Lung (tissue), 12 donors: ENCODE results near the gene LRP3. TPM values are rescaled to one million over a fixed set of nuclear protein-coding genes. Genes with fewer than 3 reads are reported as not detected.

ENCODE experiments used
- ATAC-seq: fragments of 200-7000 bp; cut with Tn5 transposase; one replicate; pipeline ENCODE4 v1.9.1; 2020; ENCODE audit warnings: moderate number of reproducible peaks; ENCODE audit not compliant: insufficient read depth, low FRiP score
- DNase-seq, 3 donors: peaks; one replicate each; pipeline ENCODE4 v3.0.0-alpha.2; 2013 to 2017
- H3K27ac ChIP-seq, 2 donors: one replicate each; pipeline ENCODE4 v1.5.1; 2013; ENCODE audit warnings: mild to moderate bottlenecking in 2 of 2, moderate library complexity in 2 of 2, control low read depth in 1 of 2, inconsistent platforms in 1 of 2, low read depth in 1 of 2, low read length in 1 of 2
- H3K27me3 ChIP-seq, 3 donors: one replicate each; pipeline ENCODE4 v1.5.1; 2013; ENCODE audit warnings: low read length in 2 of 3; ENCODE audit not compliant: control insufficient read depth in 3 of 3, insufficient read depth in 3 of 3
- H3K36me3 ChIP-seq, 4 donors: one replicate each; pipeline ENCODE4 v1.5.1; 2013; ENCODE audit warnings: low read length in 4 of 4, mild to moderate bottlenecking in 1 of 4, moderate library complexity in 1 of 4; ENCODE audit not compliant: control insufficient read depth in 4 of 4, insufficient read depth in 4 of 4
- H3K4me1 ChIP-seq, 5 donors: one replicate each; pipeline ENCODE4 v1.5.1; 2013; ENCODE audit warnings: low read length in 5 of 5, mild to moderate bottlenecking in 2 of 5, moderate library complexity in 1 of 5; ENCODE audit not compliant: control insufficient read depth in 5 of 5, insufficient read depth in 5 of 5
- H3K4me3 ChIP-seq: one replicate; pipeline ENCODE4 v1.5.1; 2013; ENCODE audit warnings: mild to moderate bottlenecking, control low read depth, moderate library complexity
- H3K9ac ChIP-seq, 2 donors: one replicate each; pipeline ENCODE4 v1.5.1; 2013; ENCODE audit warnings: low read length in 2 of 2, control low read depth in 1 of 2; ENCODE audit not compliant: insufficient read depth in 1 of 2
- H3K9me3 ChIP-seq, 4 donors: one replicate each; pipeline ENCODE4 v1.5.1; 2013; ENCODE audit warnings: low read length in 3 of 4, mild to moderate bottlenecking in 1 of 4, moderate library complexity in 1 of 4; ENCODE audit not compliant: control insufficient read depth in 4 of 4, insufficient read depth in 3 of 4
- CTCF ChIP-seq: IDR thresholded peaks from 2 replicates; pipeline ENCODE4 v1.5.1; 2012; ENCODE audit warnings: mild to moderate bottlenecking; ENCODE audit errors: control extremely low read depth, extremely low read depth
- WGBS, 2 donors: extraction: QIAGEN DNeasy Blood & Tissue Kit; methylation state at CpG; one replicate each; pipeline ENCODE4 v1.1.7; 2013; 5-methylcytosine and 5-hydroxymethylcytosine counted together
- polyA plus RNA-seq, 2 donors: library from polyadenylated mRNA; stranded (reverse); fragments of 200-250 nt; gene quantifications; one replicate each; pipeline ENCODE4 v1.2.1, GENCODE V29; 2013
- total RNA-seq, 2 donors: library from RNA; depleted of rRNA in 1 of 2; stranded (reverse); fragments of >200 nt in 1 of 2; gene quantifications; one replicate each; pipeline ENCODE4 v1.2.1, GENCODE V29; 2014 to 2021
- donor health status: control.
- donor health status: control.
- donor health status: Bipolar disorder and iron deficiency.
- donor health status: healthy.
- donor health status: DM: yes; HTN: yes; CAD: no.

Gene LRP3
- total and polyA plus RNA-seq, 4 donors = 10.6 to 18.2 (median 14.6) TPM

GRCh38 chr19:33210266-33210940 is 16.3 kb downstream of the LRP3 start:
- H3K4me1 ChIP-seq = peaks cover 0 to 8% (median 0%) of the 10 kb centered on the region in 5 donors
- DNase-seq (no peak), ATAC-seq (no peak)
- WGBS, 2 donors = 89 to 91% methylated on average over 20 to 22 of the region's 22 CpGs
- no peak overlapping the region for H3K4me3 ChIP-seq
- no peaks in the 10 kb centered on the region for H3K9me3 ChIP-seq
- TF ChIP-seq CTCF = no peak
- peaks cover 0 to 10% (median under 1%) of the 10 kb centered on the region in 4 donors for H3K36me3 ChIP-seq
- H3K27me3 ChIP-seq = no peaks in the 10 kb centered on the region
- H3K27ac ChIP-seq = no peak overlapping the region
- no peak overlapping the region for H3K9ac ChIP-seq

DNA sequence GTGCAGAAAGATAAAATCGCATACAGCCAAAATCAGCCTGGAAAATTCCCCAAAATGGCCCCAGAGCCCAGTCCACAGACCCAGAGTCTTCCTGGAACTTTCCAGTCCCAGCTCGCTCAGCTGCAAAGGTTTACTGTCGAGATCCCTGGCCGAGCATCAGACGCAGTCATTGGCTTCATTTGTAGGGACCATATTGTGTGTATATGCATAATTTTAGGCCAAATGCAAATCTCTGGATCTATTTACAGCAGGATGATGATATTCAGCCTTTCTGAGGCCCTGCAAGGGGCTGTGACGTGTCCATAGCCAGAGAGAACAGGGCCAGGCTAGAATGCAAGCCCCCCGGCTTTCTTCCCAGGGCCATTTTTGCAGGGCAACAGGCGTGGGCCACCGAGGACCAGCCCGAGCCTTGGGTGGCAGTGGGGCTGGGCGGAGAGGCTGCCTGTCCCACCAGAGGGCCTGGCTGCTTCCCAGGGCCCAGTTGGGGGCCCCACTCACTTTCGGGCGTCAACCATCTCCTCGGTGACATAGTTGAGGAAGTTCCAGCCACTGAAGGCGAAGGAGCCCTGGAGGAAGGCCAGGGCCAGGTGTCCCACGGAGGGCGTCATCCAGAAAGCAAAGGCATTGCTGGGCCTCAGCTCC is 17.8 kb downstream of the LRP3 start:
- no peak overlapping the region for H3K9ac ChIP-seq
- H3K9me3 ChIP-seq = no peaks in the 10 kb centered on the region
- peaks cover 0 to 5% (median 0%) of the 10 kb centered on the region in 4 donors for H3K36me3 ChIP-seq
- peak in 1 of 3 donors; percentile 20 for DNase-seq
- H3K27ac ChIP-seq = no peak overlapping the region
- H3K4me1 ChIP-seq = peaks cover 0 to 8% (median 0%) of the 10 kb centered on the region in 5 donors
- TF ChIP-seq CTCF = no peak
- H3K4me3 ChIP-seq = no peak overlapping the region
- H3K27me3 ChIP-seq = no peaks in the 10 kb centered on the region
- 71% methylated on average over 17 of the region's 17 CpGs for WGBS, 2 donors
- no peak for ATAC-seq

DNA sequence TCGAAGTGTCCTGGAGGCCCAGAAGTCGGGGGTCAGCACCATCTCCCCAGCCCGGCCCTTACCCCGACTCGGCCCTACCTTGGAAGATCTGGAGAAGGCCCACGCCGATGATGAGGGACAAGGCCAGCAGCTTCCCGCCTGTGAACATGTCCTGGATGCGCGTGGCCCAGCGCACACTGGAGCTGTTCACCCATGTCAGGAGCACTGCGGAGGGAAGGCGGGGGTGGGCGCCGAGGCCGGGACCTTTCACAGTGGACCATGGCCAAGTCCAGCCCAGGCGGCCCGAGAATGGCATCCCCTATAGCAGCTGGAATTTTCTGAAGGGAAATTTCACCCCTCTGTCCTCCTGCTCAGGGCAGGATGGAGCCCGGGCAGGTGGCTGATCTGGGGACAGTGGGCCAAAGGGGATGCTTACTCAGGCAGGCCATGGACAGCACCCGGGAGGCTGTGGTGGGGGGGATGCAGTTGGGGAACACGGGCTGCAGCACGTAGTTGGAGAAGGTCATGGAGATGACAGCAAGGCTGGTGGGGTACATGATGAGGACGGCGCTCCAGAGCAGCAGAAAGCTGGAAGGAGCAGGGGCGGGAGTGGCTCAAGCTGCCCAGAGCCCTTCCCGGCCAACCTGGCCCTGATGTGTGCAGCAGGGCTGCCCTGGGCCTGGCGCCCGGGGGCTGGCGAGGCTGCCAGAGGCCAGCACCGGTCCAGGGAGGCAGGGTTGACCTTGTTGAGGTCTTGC is 18.5 kb downstream of the LRP3 start:
- Histone ChIP-seq H3K4me1 (peaks cover 0 to 8% (median 0%) of the 10 kb centered on the region in 5 donors), H3K36me3 (peaks cover 0 to 5% (median 0%) of the 10 kb centered on the region in 4 donors), H3K27ac (no peak overlapping the region), H3K4me3 (no peak overlapping the region), H3K27me3 (no peaks in the 10 kb centered on the region), H3K9ac (no peak overlapping the region), H3K9me3 (no peaks in the 10 kb centered on the region)
- ATAC-seq (no peak), DNase-seq (no peak)
- WGBS, 2 donors = 85 to 90% methylated on average over 30 of the region's 30 CpGs
- no peak for TF ChIP-seq CTCF
